H9 (cell line): ENCODE results near the gene HLA-A. TPM values are rescaled to one million over a fixed set of nuclear protein-coding genes. Genes with fewer than 3 reads are reported as not detected.

Source experiments
- DNase-seq: peaks from one replicate; pipeline ENCODE4 v3.0.0-alpha.2; 2017
- H2AFZ ChIP-seq: one replicate; pipeline ENCODE4 v1.6.1; 2013; ENCODE audit warnings: mild to moderate bottlenecking, low read length, control low read depth, moderate library complexity
- H2AK5ac ChIP-seq: 2 replicates; pipeline ENCODE4 v1.6.1; 2013; ENCODE audit warnings: low read length, control low read depth, mixed read lengths; ENCODE audit not compliant: insufficient read length
- H2BK120ac ChIP-seq: one replicate; pipeline ENCODE4 v1.6.1; 2013; ENCODE audit warnings: low read depth, mild to moderate bottlenecking, low read length, control low read depth, inconsistent platforms; ENCODE audit not compliant: poor library complexity, severe bottlenecking
- H2BK12ac ChIP-seq: 2 replicates; pipeline ENCODE4 v1.6.1; 2013; ENCODE audit warnings: low read length, control low read depth, mixed read lengths, low read depth; ENCODE audit not compliant: insufficient read length
- H2BK15ac ChIP-seq: 2 replicates; pipeline ENCODE4 v1.6.1; 2013; ENCODE audit warnings: low read depth, low read length, control low read depth
- H2BK20ac ChIP-seq: one replicate; pipeline ENCODE4 v1.6.1; 2013; ENCODE audit warnings: low read depth, mild to moderate bottlenecking, low read length, control low read depth, inconsistent platforms; ENCODE audit not compliant: poor library complexity, severe bottlenecking
- H2BK5ac ChIP-seq: 2 replicates; pipeline ENCODE4 v1.6.1; 2013; ENCODE audit warnings: low read length, control low read depth, mixed read lengths; ENCODE audit not compliant: insufficient read length
- H3K14ac ChIP-seq: 2 replicates; pipeline ENCODE4 v1.6.1; 2013; ENCODE audit warnings: low read length, control low read depth; ENCODE audit not compliant: insufficient read depth
- H3K18ac ChIP-seq: 2 replicates; pipeline ENCODE4 v1.6.1; 2013; ENCODE audit warnings: low read depth, mild to moderate bottlenecking, mixed read lengths, low read length, control low read depth; ENCODE audit not compliant: insufficient read length
- H3K23ac ChIP-seq: 2 replicates; pipeline ENCODE4 v1.6.1; 2013; ENCODE audit warnings: low read length, control low read depth, mixed read lengths, low read depth; ENCODE audit not compliant: insufficient read length
- H3K23me2 ChIP-seq: 2 replicates; pipeline ENCODE4 v1.6.1; 2013; ENCODE audit warnings: low read depth, mild to moderate bottlenecking, mixed read lengths, low read length, control low read depth; ENCODE audit not compliant: insufficient read length, poor library complexity, severe bottlenecking
- H3K27ac ChIP-seq: 2 replicates; pipeline ENCODE4 v1.5.1; 2013; ENCODE audit warnings: low read length, control low read depth, mixed read lengths, low read depth; ENCODE audit not compliant: insufficient read length
- H3K27me3 ChIP-seq: 2 replicates; pipeline ENCODE4 v1.6.1; 2013; ENCODE audit warnings: low read length, control low read depth, inconsistent platforms; ENCODE audit not compliant: insufficient read depth
- H3K4ac ChIP-seq: 2 replicates; pipeline ENCODE4 v1.6.1; 2013; ENCODE audit warnings: low read depth, mild to moderate bottlenecking, control low read depth, inconsistent platforms, low read length, moderate library complexity
- H3K4me1 ChIP-seq: 2 replicates; pipeline ENCODE4 v1.6.1; 2013; ENCODE audit warnings: low read length, control low read depth, inconsistent platforms; ENCODE audit not compliant: insufficient read depth
- H3K4me2 ChIP-seq: 2 replicates; pipeline ENCODE4 v1.6.1; 2013; ENCODE audit warnings: low read length, control low read depth, mixed read lengths; ENCODE audit not compliant: insufficient read length, insufficient read depth
- H3K56ac ChIP-seq: 2 replicates; pipeline ENCODE4 v1.6.1; 2013; ENCODE audit warnings: low read depth, mild to moderate bottlenecking, mixed read lengths, low read length, control low read depth; ENCODE audit not compliant: insufficient read length
- H3K79me1 ChIP-seq: 2 replicates; pipeline ENCODE4 v1.6.1; 2013; ENCODE audit warnings: low read depth, mild to moderate bottlenecking, moderate library complexity, low read length, control low read depth, inconsistent platforms; ENCODE audit not compliant: insufficient read depth, poor library complexity, severe bottlenecking
- H3K79me2 ChIP-seq: 2 replicates; pipeline ENCODE4 v1.6.1; 2013; ENCODE audit warnings: low read length, control low read depth, inconsistent platforms; ENCODE audit not compliant: insufficient read depth
- H3K9ac ChIP-seq: 2 replicates; pipeline ENCODE4 v1.6.1; 2013; ENCODE audit warnings: low read length, control low read depth, mixed read lengths; ENCODE audit not compliant: insufficient read length; ENCODE audit errors: extremely low read depth
- H3K9me3 ChIP-seq: one replicate; pipeline ENCODE4 v1.6.1; 2013; ENCODE audit warnings: low read depth, low read length, inconsistent platforms; ENCODE audit not compliant: control insufficient read depth
- H3T11ph ChIP-seq: one replicate; pipeline ENCODE4 v1.6.1; 2013; ENCODE audit warnings: mild to moderate bottlenecking, low read length, control low read depth, inconsistent platforms
- H4K20me1 ChIP-seq: one replicate; pipeline ENCODE4 v1.6.1; 2013; ENCODE audit not compliant: control insufficient read depth, insufficient read length, insufficient read depth
- H4K5ac ChIP-seq: 2 replicates; pipeline ENCODE4 v1.6.1; 2013; ENCODE audit warnings: low read depth, mild to moderate bottlenecking, mixed read lengths, low read length, control low read depth; ENCODE audit not compliant: insufficient read length
- H4K8ac ChIP-seq: replicated peaks from 2 replicates; pipeline ENCODE4 v1.6.1; 2013; ENCODE audit warnings: low read length, control low read depth, mixed read lengths, low read depth; ENCODE audit not compliant: insufficient read length
- H4K91ac ChIP-seq: 2 replicates; pipeline ENCODE4 v1.6.1; 2013; ENCODE audit warnings: low read depth, mild to moderate bottlenecking, moderate library complexity, mixed read lengths, low read length, control low read depth; ENCODE audit not compliant: insufficient read length
- H3K27ac Mint-ChIP-seq, 3 experiments: 2 replicates in 2 of 3; 3 replicates in 1 of 3; pipeline ENCODE4 v1.8.0; 2020 to 2021; ENCODE audit warnings: mixed read lengths in 3 of 3, mild to moderate bottlenecking in 1 of 3, moderate library complexity in 1 of 3
- H3K27me3 Mint-ChIP-seq: 2 replicates; pipeline ENCODE4 v1.8.0; 2021; ENCODE audit warnings: low read depth, mild to moderate bottlenecking, moderate library complexity, mixed read lengths
- H3K36me3 Mint-ChIP-seq, 3 experiments: 2 replicates in 2 of 3; 3 replicates in 1 of 3; pipeline ENCODE4 v1.8.0; 2020 to 2021; ENCODE audit warnings: low read depth in 3 of 3, mixed read lengths in 3 of 3; ENCODE audit not compliant: insufficient read depth in 1 of 3
- H3K4me1 Mint-ChIP-seq, 2 experiments: 2 replicates each; pipeline ENCODE4 v1.8.0; 2020; ENCODE audit warnings: mixed read lengths in 2 of 2
- H3K4me3 Mint-ChIP-seq, 2 experiments: 2 replicates in 1 of 2; 3 replicates in 1 of 2; pipeline ENCODE4 v1.8.0; 2020 to 2021; ENCODE audit warnings: mild to moderate bottlenecking in 2 of 2, mixed read lengths in 2 of 2, moderate library complexity in 1 of 2
- H3K9me3 Mint-ChIP-seq, 2 experiments: 2 replicates in 1 of 2; 3 replicates in 1 of 2; pipeline ENCODE4 v1.8.0; 2020; ENCODE audit warnings: mild to moderate bottlenecking in 2 of 2, mixed read lengths in 2 of 2, moderate library complexity in 1 of 2
- CTCF ChIP-seq: fragments of 200-600 bp; sonication (generic); conservative IDR thresholded peaks from 3 replicates; pipeline ENCODE4 v1.8.0; 2021; ENCODE audit warnings: antibody characterized with exemption, mild to moderate bottlenecking
- WGBS: extraction: QIAGEN DNeasy Blood & Tissue Kit; methylation state at CpG from one replicate; pipeline ENCODE4 v1.1.7; 2013; ENCODE audit warnings: missing lambda C conversion rate, low lambda C conversion rate, mixed read lengths; ENCODE audit not compliant: insufficient read length; ENCODE audit errors: extremely low coverage; 5-methylcytosine and 5-hydroxymethylcytosine counted together
- total RNA-seq: library from RNA; stranded (reverse); gene quantifications from 2 replicates; pipeline ENCODE4 v1.2.1, GENCODE V29; 2021

Gene HLA-A
- total RNA-seq, 1 experiment from 2014 or later = 248 TPM

GRCh38 chr6:29941471-29941870 lies 861 bp upstream of the HLA-A start:
- no peak overlapping the region for H4K8ac ChIP-seq
- Mint-ChIP-seq H3K9me3 (peaks cover 10 to 11% of the 10 kb centered on the region in 2 experiments), H3K27ac (no peak overlapping the region), H3K4me1 (peaks cover 16 to 27% of the 10 kb centered on the region in 2 experiments), H3K36me3 (peaks cover 31 to 42% (median 33%) of the 10 kb centered on the region in 3 experiments), H3K4me3 (peak overlapping the region; percentile 85 to 92), H3K27me3 (peaks cover 7% of the 10 kb centered on the region)
- no peaks in the 10 kb centered on the region for H3K4me1 ChIP-seq
- no peak overlapping the region for H3K23ac ChIP-seq
- H3K4ac ChIP-seq = no peak overlapping the region
- H4K5ac ChIP-seq = no peak overlapping the region
- no peak overlapping the region for H2BK15ac ChIP-seq
- no peaks in the 10 kb centered on the region for H4K20me1 ChIP-seq
- H3K4me2 ChIP-seq = peak overlapping the region; percentile 51
- no peak for DNase-seq
- no peak overlapping the region for H2BK20ac ChIP-seq
- H3K14ac ChIP-seq = no peak overlapping the region
- no peak overlapping the region for H2BK120ac ChIP-seq
- H2AK5ac ChIP-seq = no peak overlapping the region
- H2BK12ac ChIP-seq = no peak overlapping the region
- no peak for TF ChIP-seq CTCF
- H3K79me1 ChIP-seq = no peaks in the 10 kb centered on the region
- no peak overlapping the region for H2BK5ac ChIP-seq
- no peak overlapping the region for H3K9ac ChIP-seq
- H3K27me3 ChIP-seq = no peaks in the 10 kb centered on the region
- no CpG with 5 or more reads among the region's 1 CpG for WGBS
- no peak overlapping the region for H3K18ac ChIP-seq
- no peaks in the 10 kb centered on the region for H3K9me3 ChIP-seq
- H2AFZ ChIP-seq = no peak overlapping the region
- no peaks in the 10 kb centered on the region for H3K79me2 ChIP-seq
- no peak overlapping the region for H3K27ac ChIP-seq
- no peak overlapping the region for H4K91ac ChIP-seq
- H3K23me2 ChIP-seq = peaks cover 8% of the 10 kb centered on the region
- no peak overlapping the region for H3T11ph ChIP-seq
- no peak overlapping the region for H3K56ac ChIP-seq
